Naive thymus-derived CD4-positive, alpha-beta T cell (primary cell): ENCODE measurements around the gene TRAF2. TPM values are rescaled to one million over a fixed set of nuclear protein-coding genes. Genes with fewer than 3 reads are reported as not detected.
A peak's percentile ranks its signal among the peaks of the same experiment; 100 is the strongest.

Source experiments
- ATAC-seq: fragments of 150-1000 bp; cut with Tn5 transposase; 2 replicates; pipeline ENCODE4 v1.10.0; 2021; ENCODE audit warnings: mild to moderate bottlenecking, moderate library complexity
- CTCF ChIA-PET: fragments of 350-600 bp; sonication (Branson Sonifier 250); formaldehyde crosslinking; loops from one replicate; lab custom pipeline; 2021; ENCODE audit warnings: antibody characterized with exemption; lab: Charles Lee
- POLR2A ChIA-PET: fragments of 350-600 bp; sonication (Branson Sonifier 250); formaldehyde crosslinking; loops from one replicate; lab custom pipeline; 2021; ENCODE audit warnings: antibody characterized with exemption, inconsistent platforms; lab: Charles Lee
- DNase-seq, 9 donors: peaks; one replicate each; pipeline versions ENCODE4 v3.0.0 to v3.0.0-alpha.2; 2020 to 2022; ENCODE audit warnings: mixed read lengths in 1 of 9
- H3K27ac ChIP-seq: one replicate; pipeline ENCODE4 v1.7.0; 2013; ENCODE audit warnings: mild to moderate bottlenecking, low read depth, low read length, moderate library complexity
- H3K27me3 ChIP-seq, 2 donors: one replicate each; pipeline ENCODE4 v1.7.0; 2013; ENCODE audit warnings: low read length in 2 of 2, mild to moderate bottlenecking in 2 of 2, moderate library complexity in 2 of 2; ENCODE audit not compliant: control insufficient read depth in 2 of 2, insufficient read depth in 2 of 2
- H3K36me3 ChIP-seq, 3 experiments: 1 replicate in 2 of 3; 2 replicates in 1 of 3; pipeline ENCODE4 v1.7.0; 2013; ENCODE audit warnings: low read length in 3 of 3, mild to moderate bottlenecking in 3 of 3, moderate library complexity in 1 of 3; ENCODE audit not compliant: insufficient read depth in 3 of 3, control insufficient read depth in 2 of 3
- H3K4me1 ChIP-seq, 2 donors: one replicate each; pipeline ENCODE4 v1.7.0; 2013; ENCODE audit warnings: low read length in 2 of 2, mild to moderate bottlenecking in 2 of 2, moderate library complexity in 1 of 2; ENCODE audit not compliant: control insufficient read depth in 2 of 2, insufficient read depth in 2 of 2
- H3K4me3 ChIP-seq: 2 replicates; pipeline ENCODE4 v1.7.0; 2013; ENCODE audit warnings: mild to moderate bottlenecking, low read length
- H3K9me3 ChIP-seq, 3 experiments: 1 replicate in 2 of 3; 2 replicates in 1 of 3; pipeline ENCODE4 v1.7.0; 2013; ENCODE audit warnings: low read length in 3 of 3; ENCODE audit not compliant: control insufficient read depth in 2 of 3
- H3K27ac Mint-ChIP-seq, 9 donors: one replicate each; pipeline ENCODE4 v1.8.0; 2020 to 2022; ENCODE audit warnings: mixed read lengths in 9 of 9, mild to moderate bottlenecking in 8 of 9, moderate library complexity in 5 of 9, inconsistent platforms in 2 of 9
- H3K27me3 Mint-ChIP-seq, 5 donors: one replicate each; pipeline ENCODE4 v1.8.0; 2021 to 2022; ENCODE audit warnings: mixed read lengths in 5 of 5, mild to moderate bottlenecking in 1 of 5
- H3K36me3 Mint-ChIP-seq, 5 donors: one replicate each; pipeline ENCODE4 v1.8.0; 2020 to 2022; ENCODE audit warnings: mixed read lengths in 5 of 5, mild to moderate bottlenecking in 3 of 5, inconsistent platforms in 1 of 5
- H3K4me1 Mint-ChIP-seq, 7 donors: one replicate each; pipeline ENCODE4 v1.8.0; 2020 to 2022; ENCODE audit warnings: mixed read lengths in 7 of 7, mild to moderate bottlenecking in 3 of 7, inconsistent platforms in 1 of 7
- H3K4me3 Mint-ChIP-seq, 10 donors: one replicate each; pipeline ENCODE4 v1.8.0; 2020 to 2022; ENCODE audit warnings: mild to moderate bottlenecking in 10 of 10, mixed read lengths in 10 of 10, moderate library complexity in 6 of 10, inconsistent platforms in 2 of 10
- H3K9me3 Mint-ChIP-seq, 11 donors: one replicate each; pipeline ENCODE4 v1.8.0; 2020 to 2022; ENCODE audit warnings: mixed read lengths in 11 of 11, mild to moderate bottlenecking in 4 of 11, inconsistent platforms in 1 of 11, moderate library complexity in 1 of 11
- intact Hi-C, 2 donors: fragments of 100-400 bp; cut with micrococcal nuclease; formaldehyde crosslinking; loops; one replicate each; pipeline ENCODE4 v1.15.1; 2023
- polyA plus RNA-seq, 2 donors: library from polyadenylated mRNA; unstranded; fragments of 300-500 nt; fragmentation: Illumina TruSeq; gene quantifications; one replicate each; pipeline ENCODE4 v1.2.3, GENCODE V29; 2021
- total RNA-seq, 6 experiments: library from RNA in 5 of 6; stranded (reverse) in 5 of 6; gene quantifications; 1 replicate in 5 of 6; 2 replicates in 1 of 6; pipeline ENCODE4 v1.2.3 and lab custom pipeline; 2021 to 2026

Gene TRAF2
- total and polyA plus RNA-seq, 7 experiments from 2014 or later, result 11.9 to 72.8 (median 29.1) TPM

GRCh38 chr9:136944212-136944518 lies 57.8 kb downstream of the TRAF2 start:
- peak overlapping the region in 2 of 9 donors; percentile 59 to 71 for H3K27ac Mint-ChIP-seq
- peaks cover 0 to 16% (median 5%) of the 10 kb centered on the region in 7 donors for H3K4me1 Mint-ChIP-seq
- intact Hi-C loops, result loop anchor here (1.0 to 10.0 kb wide), 16 partner anchors 42 to 311 kb away; partner anchors contain the start of genes EDF1 (in 2 of the 2), PHPT1 (in 2 of the 2), RABL6 (in 2 of the 2) and TMEM141 (in 2 of the 2)
- DNase-seq (peak in 2 of 9 donors; percentile 11 to 14), ATAC-seq (peak; percentile 47)
- ChIA-PET CTCF (no interaction called here), POLR2A (interaction anchor here (0.8 to 1.8 kb wide), 8 partner anchors 48 to 144 kb away, joined by 3 to 8 read pairs (median 4); partner anchors contain the start of genes PAXX, RABL6 and TRAF2)
- H3K27me3 Mint-ChIP-seq, result no peaks in the 10 kb centered on the region
- Histone ChIP-seq H3K36me3 (peaks cover 0 to 41% (median 6%) of the 10 kb centered on the region in 3 experiments), H3K4me3 (peak overlapping the region; percentile 72), H3K27me3 (no peaks in the 10 kb centered on the region), H3K4me1 (peaks cover 10 to 11% of the 10 kb centered on the region in 2 donors), H3K27ac (peak overlapping the region; percentile 77), H3K9me3 (no peaks in the 10 kb centered on the region)
- peak overlapping the region in 7 of 10 donors; percentile 71 to 85 (median 81) for H3K4me3 Mint-ChIP-seq
- H3K36me3 Mint-ChIP-seq, result peaks cover 0 to 9% (median 4%) of the 10 kb centered on the region in 5 donors
- H3K9me3 Mint-ChIP-seq, result peaks cover 0 to 4% (median 0%) of the 10 kb centered on the region in 11 donors

- Histone ChIP-seq H3K4me1 (peaks cover 10 to 11% of the 10 kb centered on the region in 2 donors), H3K9me3 (no peaks in the 10 kb centered on the region), H3K27me3 (no peaks in the 10 kb centered on the region), H3K27ac (peak within 1 kb of the TSS; percentile 77), H3K36me3 (peaks cover 0 to 36% (median 6%) of the 10 kb centered on the region in 3 experiments), H3K4me3 (peak within 1 kb of the TSS; percentile 72)
- Mint-ChIP-seq H3K27ac (peak within 1 kb of the TSS in 8 of 9 donors; percentile 63 to 90 (median 79)), H3K36me3 (peaks cover 0 to 4% (median 0%) of the 10 kb centered on the region in 5 donors), H3K4me3 (peak within 1 kb of the TSS; percentile 71 to 85 (median 81)), H3K4me1 (peaks cover 0 to 14% (median 5%) of the 10 kb centered on the region in 7 donors), H3K9me3 (peaks cover 0 to 2% (median 0%) of the 10 kb centered on the region in 11 donors), H3K27me3 (no peaks in the 10 kb centered on the region)
- DNase-seq (peak; percentile 88 to 99 (median 96)), ATAC-seq (peak; percentile 92)
- ChIA-PET POLR2A (interaction anchor here (0.8 to 1.8 kb wide), 7 partner anchors 48 to 145 kb away, joined by 3 to 8 read pairs (median 4); partner anchors contain the start of genes PAXX, RABL6 and TRAF2), CTCF (no interaction called here)
- intact Hi-C loops, result loop anchor here (1.0 to 10.0 kb wide), 16 partner anchors 42 to 311 kb away; partner anchors contain the start of genes EDF1 (in 2 of the 2), PHPT1 (in 2 of the 2), RABL6 (in 2 of the 2) and TMEM141 (in 2 of the 2)
These were observed 58.4 kb downstream of the TRAF2 start, which contains the start of the genes C8G and FBXW5 for GRCh38 chr9:136944519-136945332. Gene C8G (plus strand): TSS chr9:136945243. CDS start chr9:136945321, 78 bp downstream. Gene FBXW5 (minus strand): TSS chr9:136944738. CDS start chr9:136944083, 655 bp downstream.

- peaks cover 0 to 27% (median 6%) of the 10 kb centered on the region in 3 experiments for H3K36me3 ChIP-seq
- peak overlapping the region in 3 of 10 donors; percentile 66 to 84 (median 77) for H3K4me3 Mint-ChIP-seq
- H3K27me3 Mint-ChIP-seq, result no peaks in the 10 kb centered on the region
- peaks cover 10 to 16% of the 10 kb centered on the region in 2 donors for H3K4me1 ChIP-seq
- intact Hi-C loops, result loop anchor here (2.0 to 10.0 kb wide), 4 partner anchors 89 to 279 kb away; partner anchors contain the start of genes CYSRT1 (in 1 of the 2), NDOR1 (in 1 of the 2), RNF208 (in 1 of the 2) and RNF224 (in 1 of the 2)
- H3K4me1 Mint-ChIP-seq, result peaks cover 0 to 19% (median 5%) of the 10 kb centered on the region in 7 donors
- no peaks in the 10 kb centered on the region for H3K27me3 ChIP-seq
- no peaks in the 10 kb centered on the region for H3K9me3 ChIP-seq
- DNase-seq, result no peak
- ATAC-seq, result no peak
- H3K4me3 ChIP-seq, result peak overlapping the region; percentile 19
- POLR2A ChIA-PET, result interaction anchor here (0.9 to 1.5 kb wide), 2 partner anchors 47 to 107 kb away, joined by 3 to 5 read pairs; partner anchors contain the start of gene PAXX
- H3K36me3 Mint-ChIP-seq, result peaks cover 0 to 3% (median 0%) of the 10 kb centered on the region in 5 donors
- H3K27ac ChIP-seq, result no peak overlapping the region
- peak overlapping the region in 2 of 9 donors; percentile 9 to 80 for H3K27ac Mint-ChIP-seq
- H3K9me3 Mint-ChIP-seq, result peaks cover 0 to 2% (median 0%) of the 10 kb centered on the region in 11 donors
- CTCF ChIA-PET, result no interaction called here
These were observed 59.3 kb downstream of the TRAF2 start for GRCh38 chr9:136945333-136946227.

- ATAC-seq (no peak), DNase-seq (no peak)
- Histone ChIP-seq H3K4me3 (no peak overlapping the region), H3K27ac (no peak overlapping the region), H3K27me3 (no peaks in the 10 kb centered on the region), H3K36me3 (peaks cover 0 to 19% (median 2%) of the 10 kb centered on the region in 3 experiments), H3K4me1 (peaks cover 10 to 16% of the 10 kb centered on the region in 2 donors), H3K9me3 (no peaks in the 10 kb centered on the region)
- Mint-ChIP-seq H3K27me3 (no peaks in the 10 kb centered on the region), H3K4me3 (peak overlapping the region in 1 of 10 donors; percentile 58), H3K36me3 (peaks cover 0 to 3% (median 0%) of the 10 kb centered on the region in 5 donors), H3K4me1 (peaks cover 0 to 19% (median 5%) of the 10 kb centered on the region in 7 donors), H3K27ac (no peak overlapping the region), H3K9me3 (no peaks in the 10 kb centered on the region)
- POLR2A ChIA-PET, result interaction anchor here (0.9 to 1.8 kb wide), 3 partner anchors 98 to 106 kb away, joined by 3 read pairs; no protein-coding TSS in a partner anchor
- CTCF ChIA-PET, result no interaction called here
- intact Hi-C loops, result loop anchor here (10.0 kb wide), 2 partner anchors 258 to 278 kb away; partner anchors contain the start of genes CYSRT1 (in 1 of the 2), NDOR1 (in 1 of the 2), RNF208 (in 1 of the 2) and RNF224 (in 1 of the 2)
These were observed 60.1 kb downstream of the TRAF2 start for GRCh38 chr9:136946228-136947027.
